Adipocyte (in vitro differentiated cells): ENCODE measurements around the gene LATS2.

Source experiments
- DNase-seq: peaks from one replicate; pipeline ENCODE4 v3.0.0-alpha.2; 2015; ENCODE audit warnings: low read depth
- H3K27me3 ChIP-seq: replicated peaks from 2 replicates; pipeline ENCODE4 v1.7.0; 2013; ENCODE audit warnings: mild to moderate bottlenecking, low read length, moderate library complexity; ENCODE audit not compliant: control insufficient read depth, insufficient read depth
- H3K36me3 ChIP-seq: 2 replicates; pipeline ENCODE4 v1.7.0; 2013; ENCODE audit warnings: low read length, mild to moderate bottlenecking, moderate library complexity; ENCODE audit not compliant: control insufficient read depth, insufficient read depth, severe bottlenecking
- H3K4me1 ChIP-seq: 2 replicates; pipeline ENCODE4 v1.7.0; 2013; ENCODE audit warnings: mild to moderate bottlenecking, low read length, moderate library complexity; ENCODE audit not compliant: control insufficient read depth, insufficient read depth
- H3K4me3 ChIP-seq: 2 replicates; pipeline ENCODE4 v1.7.0; 2013; ENCODE audit warnings: mild to moderate bottlenecking, low read length, moderate library complexity
- H3K9ac ChIP-seq: 2 replicates; pipeline ENCODE4 v1.7.0; 2013; ENCODE audit warnings: mild to moderate bottlenecking, low read length, moderate library complexity
- H3K9me3 ChIP-seq: 2 replicates; pipeline ENCODE4 v1.7.0; 2013; ENCODE audit warnings: mild to moderate bottlenecking, low read length, moderate library complexity; ENCODE audit not compliant: control insufficient read depth

LATS2 gene

DNA sequence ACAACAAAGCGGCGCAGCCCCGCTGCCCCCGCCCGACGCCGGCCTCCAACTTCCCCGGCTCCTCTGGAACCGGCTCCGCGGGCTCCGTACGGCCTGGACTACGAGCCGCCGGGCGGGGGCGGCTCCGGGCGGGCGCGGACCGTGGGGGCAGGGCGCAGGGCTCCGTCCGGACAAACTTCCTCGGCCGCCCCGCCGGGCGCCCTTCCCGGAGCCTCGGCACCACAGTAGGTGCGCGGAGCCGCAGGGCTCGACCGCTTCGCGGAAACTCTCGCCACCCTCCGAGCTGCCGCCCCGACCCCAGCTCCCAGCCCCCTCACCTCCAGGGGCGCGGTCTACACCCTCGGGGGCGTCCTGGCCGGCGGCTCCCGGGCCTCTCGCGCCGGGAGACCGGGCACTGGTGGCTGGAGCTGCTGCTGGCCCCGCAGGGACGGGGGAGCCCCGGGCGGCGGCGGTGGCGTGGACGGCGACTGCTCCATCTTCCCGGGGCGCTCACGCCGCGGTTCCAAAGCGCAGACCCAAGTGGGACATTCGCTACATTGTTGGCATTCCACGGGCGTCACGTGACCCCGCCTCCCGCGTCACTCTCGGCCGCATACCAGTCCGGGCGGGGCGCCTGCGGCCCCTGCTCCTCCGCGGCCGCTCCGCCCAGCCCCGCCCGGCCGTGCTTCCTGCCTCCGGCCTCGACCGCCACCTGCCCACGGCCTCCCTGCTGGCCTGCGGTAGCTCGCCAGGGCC lies at the start of gene LATS2:
Gene LATS2 (minus strand): TSS at position 558 of the 735 bp plus-strand sequence. CDS start 15,560 bp downstream, outside the sequence.
- Histone ChIP-seq H3K27me3 (no peaks in the 10 kb centered on the region), H3K9ac (peak within 1 kb of the TSS; percentile 95), H3K4me3 (peak within 1 kb of the TSS; percentile 83), H3K4me1 (peaks cover 34% of the 10 kb centered on the region), H3K36me3 (no peaks in the 10 kb centered on the region), H3K9me3 (no peaks in the 10 kb centered on the region)
- DNase-seq: peak; percentile 98

DNA sequence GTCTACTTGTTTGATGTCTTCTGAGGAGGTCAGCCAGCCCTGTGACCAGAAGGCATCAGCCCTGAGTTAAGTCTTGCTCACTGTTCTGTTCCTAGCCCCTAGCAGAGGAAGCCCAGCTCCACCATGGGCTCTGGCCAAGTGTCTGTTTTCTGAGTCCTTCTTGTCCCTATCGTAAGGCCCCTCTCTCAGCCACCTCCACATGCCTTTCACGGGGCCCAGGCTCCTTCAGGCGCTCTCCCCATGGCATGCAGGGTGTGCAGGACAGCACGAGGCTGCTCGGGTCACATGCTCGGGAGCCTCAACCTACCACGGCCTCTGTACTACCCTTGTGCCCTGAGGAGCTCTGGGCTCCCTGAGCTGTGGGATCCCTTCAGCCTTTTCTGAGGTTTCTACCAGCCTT lies 47.8 kb upstream of the LATS2 start:
- Histone ChIP-seq H3K4me1 (peaks cover 11% of the 10 kb centered on the region), H3K9ac (no peak overlapping the region), H3K36me3 (no peaks in the 10 kb centered on the region), H3K27me3 (no peaks in the 10 kb centered on the region), H3K9me3 (no peaks in the 10 kb centered on the region), H3K4me3 (no peak overlapping the region)
- no peak for DNase-seq

DNA sequence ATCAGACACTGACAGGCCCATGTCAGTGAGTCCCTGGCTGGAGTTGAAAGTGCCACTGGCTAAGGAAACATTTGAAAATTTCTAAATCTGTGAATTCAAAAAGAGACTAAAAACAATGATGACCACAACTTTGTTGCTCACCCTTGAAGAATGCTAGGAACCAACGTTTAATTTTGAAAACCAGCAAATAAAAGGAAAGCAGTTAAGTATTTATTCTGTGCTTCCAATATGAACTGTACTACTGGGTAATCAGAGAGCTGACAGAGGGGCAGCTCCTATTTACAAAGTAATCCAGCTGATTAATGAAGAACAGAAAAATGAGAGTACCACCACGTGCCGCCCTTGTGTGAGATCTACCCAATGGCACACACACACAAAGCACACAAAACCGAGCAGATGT lies 44.7 kb upstream of the LATS2 start:
- H3K9ac ChIP-seq: peak overlapping the region; percentile 40
- no peaks in the 10 kb centered on the region for H3K36me3 ChIP-seq
- H3K9me3 ChIP-seq: no peaks in the 10 kb centered on the region
- H3K4me1 ChIP-seq: peaks cover 11% of the 10 kb centered on the region
- no peaks in the 10 kb centered on the region for H3K27me3 ChIP-seq
- no peak overlapping the region for H3K4me3 ChIP-seq
- peak; percentile 61 for DNase-seq

GRCh38 chr13:21104199-21105019 lies 43.0 kb upstream of the LATS2 start:
- H3K9me3 ChIP-seq: no peaks in the 10 kb centered on the region
- no peak overlapping the region for H3K9ac ChIP-seq
- H3K27me3 ChIP-seq: no peaks in the 10 kb centered on the region
- peaks cover 11% of the 10 kb centered on the region for H3K4me1 ChIP-seq
- H3K4me3 ChIP-seq: no peak overlapping the region
- no peak for DNase-seq
- no peaks in the 10 kb centered on the region for H3K36me3 ChIP-seq

GRCh38 chr13:21101865-21102576 lies 40.6 kb upstream of the LATS2 start:
- Histone ChIP-seq H3K36me3 (no peaks in the 10 kb centered on the region), H3K27me3 (no peaks in the 10 kb centered on the region), H3K9ac (no peak overlapping the region), H3K4me3 (no peak overlapping the region), H3K4me1 (peaks cover 11% of the 10 kb centered on the region), H3K9me3 (no peaks in the 10 kb centered on the region)
- DNase-seq: no peak

DNA sequence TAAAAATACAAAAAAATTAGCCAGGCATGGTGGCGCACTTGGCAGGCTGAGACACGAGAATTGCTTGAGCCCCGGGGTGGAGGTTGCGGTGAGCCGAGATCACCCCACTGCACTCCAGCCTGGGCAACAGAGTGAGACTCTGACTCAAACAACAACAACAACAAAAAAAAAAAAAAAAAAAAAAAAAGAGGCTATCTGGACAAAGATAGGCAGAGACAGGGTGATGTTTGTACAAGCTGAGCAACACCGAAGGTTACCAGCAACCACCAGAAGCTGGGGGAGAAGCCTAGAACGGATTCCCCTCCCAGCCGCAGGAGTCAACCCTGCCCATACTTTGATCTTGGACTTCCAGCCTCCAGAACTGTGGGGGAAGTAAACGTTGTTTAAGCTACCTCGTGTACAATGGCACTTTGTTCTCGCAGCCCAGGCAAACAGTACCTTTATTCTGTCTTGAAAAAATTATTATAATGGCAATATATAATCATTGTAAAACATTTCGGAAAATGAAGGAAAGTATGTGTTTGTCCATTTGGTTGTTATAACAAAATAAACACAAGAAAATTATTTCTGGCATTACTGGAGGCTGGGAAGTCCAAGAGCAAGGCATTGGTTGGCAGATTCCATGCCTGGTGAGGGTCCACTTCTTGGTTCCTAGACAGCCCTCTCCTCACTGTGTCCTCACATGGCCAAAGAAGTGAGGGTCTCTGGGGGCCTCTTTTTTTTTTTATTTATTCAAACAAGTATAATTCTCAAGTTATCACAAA lies 39.8 kb upstream of the LATS2 start:
- no peak overlapping the region for H3K4me3 ChIP-seq

GRCh38 chr13:21100211-21100610 lies 38.8 kb upstream of the LATS2 start:
- no peaks in the 10 kb centered on the region for H3K27me3 ChIP-seq
- no peaks in the 10 kb centered on the region for H3K36me3 ChIP-seq
- no peak overlapping the region for H3K9ac ChIP-seq
- H3K4me1 ChIP-seq: no peaks in the 10 kb centered on the region
- H3K9me3 ChIP-seq: no peaks in the 10 kb centered on the region
- H3K4me3 ChIP-seq: no peak overlapping the region
- DNase-seq: no peak

More for the DNA sequence above, 39.8 kb upstream of the LATS2 start:
- H3K9me3 ChIP-seq: no peaks in the 10 kb centered on the region
- DNase-seq: no peak
- no peak overlapping the region for H3K9ac ChIP-seq
- H3K27me3 ChIP-seq: no peaks in the 10 kb centered on the region
- no peaks in the 10 kb centered on the region for H3K36me3 ChIP-seq
- peaks cover 7% of the 10 kb centered on the region for H3K4me1 ChIP-seq

GRCh38 chr13:21095311-21095710 lies 33.9 kb upstream of the LATS2 start:
- Histone ChIP-seq H3K27me3 (no peaks in the 10 kb centered on the region), H3K9ac (no peak overlapping the region), H3K4me3 (no peak overlapping the region), H3K36me3 (no peaks in the 10 kb centered on the region), H3K4me1 (no peaks in the 10 kb centered on the region), H3K9me3 (no peaks in the 10 kb centered on the region)
- no peak for DNase-seq

- no peak overlapping the region for H3K9ac ChIP-seq
- no peaks in the 10 kb centered on the region for H3K27me3 ChIP-seq
- no peaks in the 10 kb centered on the region for H3K36me3 ChIP-seq
- no peak for DNase-seq
- no peak overlapping the region for H3K4me3 ChIP-seq
- H3K9me3 ChIP-seq: no peaks in the 10 kb centered on the region
- H3K4me1 ChIP-seq: no peaks in the 10 kb centered on the region
These were observed 28.4 kb upstream of the LATS2 start for GRCh38 chr13:21089830-21090229.

DNA sequence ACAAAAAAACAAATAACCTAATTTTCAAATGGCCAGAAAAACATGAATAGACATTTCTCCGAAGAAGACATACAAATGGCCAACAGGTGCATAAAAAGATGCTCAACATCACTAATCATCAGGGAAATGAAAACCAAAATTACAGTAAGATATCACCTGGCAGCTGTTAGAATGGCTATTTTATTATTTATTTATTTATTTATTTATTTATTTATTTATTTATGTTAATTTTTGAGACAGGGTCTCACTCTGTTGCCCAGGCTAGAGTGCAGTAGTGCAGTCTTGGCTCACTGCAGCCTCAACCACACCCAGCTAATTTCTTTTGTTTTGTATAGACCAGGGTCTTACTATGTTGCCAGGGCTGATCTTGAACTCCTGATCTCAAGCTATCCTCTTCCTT lies 27.1 kb upstream of the LATS2 start:
- DNase-seq: no peak
- no peak overlapping the region for H3K4me3 ChIP-seq
- no peaks in the 10 kb centered on the region for H3K27me3 ChIP-seq
- no peaks in the 10 kb centered on the region for H3K36me3 ChIP-seq
- H3K9ac ChIP-seq: no peak overlapping the region
- H3K9me3 ChIP-seq: no peaks in the 10 kb centered on the region
- no peaks in the 10 kb centered on the region for H3K4me1 ChIP-seq
